Liver (tissue), 3 donors: ENCODE data around the gene NTNG1.

ENCODE experiments used
- EGR1 ChIP-seq, 2 donors: IDR thresholded peaks; 2 replicates each; pipeline ENCODE4 v1.6.1; 2016 to 2018; ENCODE audit warnings: antibody characterized with exemption in 2 of 2, low read depth in 2 of 2
- FOXA1 ChIP-seq: IDR thresholded peaks from 2 replicates; pipeline ENCODE4 v1.6.1; 2016; ENCODE audit warnings: antibody characterized with exemption
- HNF4G ChIP-seq: IDR thresholded peaks from 2 replicates; pipeline ENCODE4 v1.6.1; 2016; ENCODE audit warnings: antibody characterized with exemption
- RAD21 ChIP-seq, 2 donors: IDR thresholded peaks; 2 replicates each; pipeline ENCODE4 v1.6.1; 2016; ENCODE audit warnings: antibody characterized with exemption in 2 of 2, mild to moderate bottlenecking in 2 of 2
- TAF1 ChIP-seq: conservative IDR thresholded peaks from 2 replicates; pipeline ENCODE4 v1.6.1; 2016; ENCODE audit warnings: antibody characterized with exemption, mild to moderate bottlenecking
- YY1 ChIP-seq: IDR thresholded peaks from 2 replicates; pipeline ENCODE4 v1.6.1; 2016; ENCODE audit warnings: antibody characterized with exemption, mild to moderate bottlenecking
- TF ChIP-seq, protein P1 (sequence below): fragments of 150-350 bp; IDR thresholded peaks from 2 replicates; pipeline ENCODE4 v1.5.1; 2017; ENCODE audit warnings: improper control_type of control experiment, low read depth, low read length; ENCODE audit not compliant: missing input control
- TF ChIP-seq, protein P2 (sequence below): IDR thresholded peaks from 2 replicates; pipeline ENCODE4 v1.6.1; 2016; ENCODE audit warnings: antibody characterized with exemption
- TF ChIP-seq, protein P3 (sequence below): IDR thresholded peaks from 2 replicates; pipeline ENCODE4 v1.6.1; 2016; ENCODE audit warnings: antibody characterized with exemption, mild to moderate bottlenecking
- donor health status: healthy.
- donor health status: healthy.

DNA sequence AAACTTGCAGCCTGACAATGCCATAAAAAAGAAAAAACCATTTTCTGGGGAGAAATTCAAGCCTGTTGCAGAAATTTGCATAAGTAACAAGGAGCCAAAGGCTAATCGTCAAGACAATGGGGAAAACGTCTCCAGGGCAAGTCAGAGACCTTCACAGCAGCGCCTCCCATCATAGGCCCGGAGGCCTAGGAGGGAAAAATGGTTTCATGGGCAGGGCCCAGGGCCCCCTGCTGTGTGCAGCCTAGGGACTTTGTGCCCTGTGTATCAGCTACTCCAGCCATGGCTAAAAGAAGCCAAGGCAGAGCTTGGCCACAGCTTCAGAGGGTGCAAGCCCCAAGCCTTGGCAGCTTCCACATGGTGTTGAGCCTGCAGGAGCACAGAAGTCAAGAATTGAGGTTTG lies 369.5 kb downstream of the NTNG1 start:
- TF ChIP-seq TAF1 (no peak), YY1 (no peak), EGR1 (IDR thresholded peaks at IDR 0.05; ENCODE audit: low read depth in 2 of 2) (no peak), FOXA1 (no peak), HNF4G (no peak), RAD21 (IDR thresholded peaks at IDR 0.05) (no peak)
- TF ChIP-seq, protein P1, sequence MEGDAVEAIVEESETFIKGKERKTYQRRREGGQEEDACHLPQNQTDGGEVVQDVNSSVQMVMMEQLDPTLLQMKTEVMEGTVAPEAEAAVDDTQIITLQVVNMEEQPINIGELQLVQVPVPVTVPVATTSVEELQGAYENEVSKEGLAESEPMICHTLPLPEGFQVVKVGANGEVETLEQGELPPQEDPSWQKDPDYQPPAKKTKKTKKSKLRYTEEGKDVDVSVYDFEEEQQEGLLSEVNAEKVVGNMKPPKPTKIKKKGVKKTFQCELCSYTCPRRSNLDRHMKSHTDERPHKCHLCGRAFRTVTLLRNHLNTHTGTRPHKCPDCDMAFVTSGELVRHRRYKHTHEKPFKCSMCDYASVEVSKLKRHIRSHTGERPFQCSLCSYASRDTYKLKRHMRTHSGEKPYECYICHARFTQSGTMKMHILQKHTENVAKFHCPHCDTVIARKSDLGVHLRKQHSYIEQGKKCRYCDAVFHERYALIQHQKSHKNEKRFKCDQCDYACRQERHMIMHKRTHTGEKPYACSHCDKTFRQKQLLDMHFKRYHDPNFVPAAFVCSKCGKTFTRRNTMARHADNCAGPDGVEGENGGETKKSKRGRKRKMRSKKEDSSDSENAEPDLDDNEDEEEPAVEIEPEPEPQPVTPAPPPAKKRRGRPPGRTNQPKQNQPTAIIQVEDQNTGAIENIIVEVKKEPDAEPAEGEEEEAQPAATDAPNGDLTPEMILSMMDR, result no peak
- TF ChIP-seq, protein P2, sequence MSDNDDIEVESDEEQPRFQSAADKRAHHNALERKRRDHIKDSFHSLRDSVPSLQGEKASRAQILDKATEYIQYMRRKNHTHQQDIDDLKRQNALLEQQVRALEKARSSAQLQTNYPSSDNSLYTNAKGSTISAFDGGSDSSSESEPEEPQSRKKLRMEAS, result no peak
- TF ChIP-seq, protein P3, sequence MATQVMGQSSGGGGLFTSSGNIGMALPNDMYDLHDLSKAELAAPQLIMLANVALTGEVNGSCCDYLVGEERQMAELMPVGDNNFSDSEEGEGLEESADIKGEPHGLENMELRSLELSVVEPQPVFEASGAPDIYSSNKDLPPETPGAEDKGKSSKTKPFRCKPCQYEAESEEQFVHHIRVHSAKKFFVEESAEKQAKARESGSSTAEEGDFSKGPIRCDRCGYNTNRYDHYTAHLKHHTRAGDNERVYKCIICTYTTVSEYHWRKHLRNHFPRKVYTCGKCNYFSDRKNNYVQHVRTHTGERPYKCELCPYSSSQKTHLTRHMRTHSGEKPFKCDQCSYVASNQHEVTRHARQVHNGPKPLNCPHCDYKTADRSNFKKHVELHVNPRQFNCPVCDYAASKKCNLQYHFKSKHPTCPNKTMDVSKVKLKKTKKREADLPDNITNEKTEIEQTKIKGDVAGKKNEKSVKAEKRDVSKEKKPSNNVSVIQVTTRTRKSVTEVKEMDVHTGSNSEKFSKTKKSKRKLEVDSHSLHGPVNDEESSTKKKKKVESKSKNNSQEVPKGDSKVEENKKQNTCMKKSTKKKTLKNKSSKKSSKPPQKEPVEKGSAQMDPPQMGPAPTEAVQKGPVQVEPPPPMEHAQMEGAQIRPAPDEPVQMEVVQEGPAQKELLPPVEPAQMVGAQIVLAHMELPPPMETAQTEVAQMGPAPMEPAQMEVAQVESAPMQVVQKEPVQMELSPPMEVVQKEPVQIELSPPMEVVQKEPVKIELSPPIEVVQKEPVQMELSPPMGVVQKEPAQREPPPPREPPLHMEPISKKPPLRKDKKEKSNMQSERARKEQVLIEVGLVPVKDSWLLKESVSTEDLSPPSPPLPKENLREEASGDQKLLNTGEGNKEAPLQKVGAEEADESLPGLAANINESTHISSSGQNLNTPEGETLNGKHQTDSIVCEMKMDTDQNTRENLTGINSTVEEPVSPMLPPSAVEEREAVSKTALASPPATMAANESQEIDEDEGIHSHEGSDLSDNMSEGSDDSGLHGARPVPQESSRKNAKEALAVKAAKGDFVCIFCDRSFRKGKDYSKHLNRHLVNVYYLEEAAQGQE, result no peak
